Measurements from ENCODE around the gene PGC.

- TF ChIP-seq, protein P1, sequence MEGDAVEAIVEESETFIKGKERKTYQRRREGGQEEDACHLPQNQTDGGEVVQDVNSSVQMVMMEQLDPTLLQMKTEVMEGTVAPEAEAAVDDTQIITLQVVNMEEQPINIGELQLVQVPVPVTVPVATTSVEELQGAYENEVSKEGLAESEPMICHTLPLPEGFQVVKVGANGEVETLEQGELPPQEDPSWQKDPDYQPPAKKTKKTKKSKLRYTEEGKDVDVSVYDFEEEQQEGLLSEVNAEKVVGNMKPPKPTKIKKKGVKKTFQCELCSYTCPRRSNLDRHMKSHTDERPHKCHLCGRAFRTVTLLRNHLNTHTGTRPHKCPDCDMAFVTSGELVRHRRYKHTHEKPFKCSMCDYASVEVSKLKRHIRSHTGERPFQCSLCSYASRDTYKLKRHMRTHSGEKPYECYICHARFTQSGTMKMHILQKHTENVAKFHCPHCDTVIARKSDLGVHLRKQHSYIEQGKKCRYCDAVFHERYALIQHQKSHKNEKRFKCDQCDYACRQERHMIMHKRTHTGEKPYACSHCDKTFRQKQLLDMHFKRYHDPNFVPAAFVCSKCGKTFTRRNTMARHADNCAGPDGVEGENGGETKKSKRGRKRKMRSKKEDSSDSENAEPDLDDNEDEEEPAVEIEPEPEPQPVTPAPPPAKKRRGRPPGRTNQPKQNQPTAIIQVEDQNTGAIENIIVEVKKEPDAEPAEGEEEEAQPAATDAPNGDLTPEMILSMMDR (IDR thresholded peaks at IDR 0.05 in 8 of 11, conservative IDR thresholded peaks at IDR 0.05 in 3 of 11), result no peak
- no peak for TF ChIP-seq POLR2A (IDR thresholded peaks at IDR 0.05)
Observed at GRCh38 chr6:41739041-41739440, 8.2 kb downstream of the PGC start.
